A172 (cell line): ENCODE measurements around the gene UBC. TPM values are rescaled to one million over a fixed set of nuclear protein-coding genes. Genes with fewer than 3 reads are reported as not detected.

ENCODE experiments used
- DNase-seq: peaks from one replicate; pipeline ENCODE4 v3.0.0-alpha.2; 2015; ENCODE audit warnings: low spot score
- total RNA-seq: library from RNA; depleted of rRNA; stranded (reverse); fragments of >200 nt; shearing (Covaris generic); gene quantifications from 2 replicates; pipeline ENCODE4 v1.2.3, GENCODE V29; 2014; rRNA removed

The UBC gene
- total RNA-seq, 1 experiment from 2014 or later = 1,521 TPM

DNA sequence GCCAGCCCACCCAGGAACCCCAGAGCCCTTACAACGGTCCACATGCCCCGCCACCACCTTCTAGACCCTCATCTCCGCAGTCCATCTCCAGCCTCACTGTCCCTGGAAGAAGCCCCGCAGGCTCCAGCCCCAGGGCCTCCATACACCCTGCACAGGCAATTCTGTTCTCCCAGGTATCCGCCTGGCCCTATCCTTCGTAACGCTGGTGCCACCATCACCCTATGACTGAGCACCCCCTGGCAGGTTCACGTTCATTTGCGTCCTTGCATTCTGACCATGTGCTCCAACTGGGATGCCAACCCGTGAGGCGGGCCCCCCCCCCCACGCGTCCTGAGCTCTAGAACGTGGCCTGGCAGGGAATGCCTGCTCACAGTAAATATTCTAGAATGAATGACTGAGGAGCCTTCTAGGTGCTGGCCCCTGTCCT lies 50.1 kb downstream of the UBC start:
- DNase-seq = no peak

DNA sequence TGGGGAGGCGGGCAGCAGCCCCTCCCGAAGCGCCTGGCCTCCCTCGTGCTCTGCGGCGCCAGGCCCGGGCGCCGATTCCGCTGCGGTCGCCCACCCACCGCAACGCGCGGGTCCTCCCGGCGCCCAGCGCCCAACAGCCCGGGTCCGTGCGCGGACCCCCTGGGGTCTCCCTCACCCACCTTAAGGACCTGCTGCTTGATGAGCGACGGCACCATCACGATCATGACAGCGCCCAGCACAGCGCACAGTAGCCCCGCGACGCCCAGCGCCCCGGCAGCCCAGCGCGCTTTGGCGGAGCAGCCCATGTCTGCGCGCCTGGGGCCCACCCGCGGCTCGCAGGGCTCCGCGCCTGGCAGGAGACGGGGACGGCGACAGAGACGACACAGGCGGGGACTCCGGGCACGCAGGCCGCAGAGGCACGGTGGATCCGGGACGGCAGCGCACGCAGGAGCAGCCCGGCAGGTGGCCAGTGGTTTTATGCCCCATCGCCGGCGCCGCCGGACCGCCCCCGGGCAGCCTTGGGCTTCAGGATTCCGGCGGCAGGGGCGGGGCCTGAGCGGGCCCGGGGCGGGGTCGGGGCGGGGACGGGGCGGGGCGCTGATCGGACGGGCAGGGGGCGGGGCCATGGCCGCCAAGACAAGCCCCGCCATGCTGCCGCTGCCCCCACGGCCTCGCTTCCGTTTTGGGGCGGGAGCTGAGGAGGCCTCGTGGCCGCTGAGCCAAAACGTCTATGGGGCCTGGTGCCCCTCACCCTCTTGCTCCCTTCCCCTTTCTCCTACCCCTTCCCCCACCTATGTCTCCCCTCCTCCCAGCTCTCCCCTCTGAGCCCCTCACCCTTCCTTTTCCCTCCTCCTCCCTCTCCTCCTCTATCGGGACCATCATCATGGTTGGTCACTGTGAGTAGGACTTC lies 50.8 kb downstream of the UBC start, which contains the start of gene SCARB1:
Gene SCARB1, minus strand, starts transcription at position 449 of the 910 bp plus-strand sequence. Its CDS starts 144 bp downstream, at position 305.
- peak; percentile 38 for DNase-seq

DNA sequence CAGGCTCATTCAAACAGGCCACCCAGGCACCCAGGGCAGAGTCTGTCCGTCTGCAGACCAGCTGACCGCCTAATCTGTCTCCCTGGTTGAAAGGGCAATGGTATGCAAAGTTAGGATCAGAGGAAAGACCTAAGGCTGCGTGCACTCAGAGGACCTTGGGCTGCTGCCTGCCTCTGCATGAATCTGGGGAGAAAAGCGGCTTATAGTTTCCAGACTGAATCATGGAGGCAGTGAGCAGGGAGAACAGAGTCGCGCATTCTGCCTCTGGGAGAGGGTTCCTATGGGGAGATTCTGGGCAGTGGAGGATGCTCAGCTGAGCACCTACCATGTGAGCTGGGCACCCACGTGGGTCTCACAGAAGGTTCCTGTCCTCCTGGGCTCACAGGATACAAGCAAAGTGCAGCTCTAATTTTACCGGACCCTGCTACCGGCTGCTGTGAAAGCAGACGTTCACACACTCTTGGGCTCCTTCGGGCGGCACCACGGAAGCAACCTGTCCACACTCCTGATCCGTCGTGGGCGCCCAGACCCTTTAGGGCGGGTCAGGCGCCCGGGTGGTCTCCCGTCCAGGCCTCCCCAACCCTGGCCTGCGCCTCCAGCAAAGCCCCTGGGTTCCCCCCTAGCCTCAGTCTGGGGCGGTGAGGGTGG lies 51.6 kb downstream of the UBC start:
- DNase-seq = no peak

DNA sequence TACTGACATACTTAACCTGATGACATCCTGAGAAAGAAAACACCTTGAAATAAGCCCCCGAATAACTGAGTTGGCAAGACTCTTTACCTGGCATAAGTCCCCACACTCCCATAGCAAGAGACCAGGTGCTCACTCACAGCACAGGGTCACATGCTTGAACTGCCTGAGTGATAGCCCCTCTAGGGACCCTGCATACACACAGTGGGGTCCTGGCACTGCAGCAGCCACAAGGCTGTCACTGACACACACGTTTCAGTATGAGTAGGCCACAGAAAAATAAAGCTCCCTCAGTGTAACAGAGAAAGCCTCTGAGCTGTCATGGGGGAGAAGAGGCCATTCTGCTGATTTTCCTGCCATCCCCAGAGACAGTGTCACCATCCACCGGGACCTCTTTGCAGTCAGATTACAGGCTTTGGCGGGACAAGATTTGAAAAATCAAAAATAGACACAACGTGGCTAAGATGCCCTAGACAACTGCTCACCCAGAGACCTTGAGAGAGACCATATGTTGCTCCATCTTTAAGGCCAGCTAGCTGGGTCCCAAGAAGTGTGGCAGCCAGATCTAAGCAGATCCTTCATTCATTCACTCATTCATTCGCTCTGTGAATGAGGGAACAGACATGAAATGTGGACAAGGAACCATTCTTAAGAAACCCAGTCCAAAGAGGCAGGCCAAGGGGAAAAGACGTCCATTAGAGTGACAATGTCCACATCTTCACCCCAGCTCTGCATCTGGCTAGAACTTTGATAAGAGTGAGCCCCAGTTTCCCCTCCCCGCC lies 52.4 kb downstream of the UBC start:
- no peak for DNase-seq

Other genes starting within 250 kb of the UBC start
- 16.4 and 27.3 TPM in 2 replicates for gene SCARB1, start 50.8 kb downstream of the UBC start, total RNA-seq
- gene DHX37, start 74.5 kb upstream of the UBC start, total RNA-seq = 22.7 and 25.8 TPM in 2 replicates
- 14.4 and 18.6 TPM in 2 replicates for gene BRI3BP, start 79.0 kb upstream of the UBC start, total RNA-seq
- 26.6 and 32.1 TPM in 2 replicates for gene AACS, start 150.8 kb upstream of the UBC start, total RNA-seq